DND-41 (cell line): Measurements from ENCODE around the gene ORC1.

Experiments
- ATAC-seq: fragments of 200-7000 bp; cut with Tn5 transposase; 3 replicates; pipeline ENCODE4 v1.9.1; 2021; ENCODE audit warnings: low read depth; ENCODE audit not compliant: insufficient read depth
- DNase-seq: peaks from one replicate; pipeline ENCODE4 v3.0.0-alpha.2; 2020
- H2AFZ ChIP-seq: 2 replicates; pipeline ENCODE4 v1.6.0; 2012; ENCODE audit warnings: low read depth, low read length
- H3K27ac ChIP-seq: 2 replicates; pipeline ENCODE4 v1.5.1; 2012; ENCODE audit warnings: low read length, inconsistent platforms
- H3K27me3 ChIP-seq: fragments of 200-600 bp; sonication (generic); 2 replicates; pipeline ENCODE4 v1.6.0; 2012; ENCODE audit warnings: low read length, mild to moderate bottlenecking, inconsistent platforms; ENCODE audit not compliant: insufficient read depth, poor library complexity
- H3K36me3 ChIP-seq: 2 replicates; pipeline ENCODE4 v1.5.1; 2012; ENCODE audit warnings: low read length, inconsistent platforms; ENCODE audit not compliant: insufficient read depth
- H3K4me1 ChIP-seq: 2 replicates; pipeline ENCODE4 v1.5.1; 2012; ENCODE audit warnings: mild to moderate bottlenecking, low read length; ENCODE audit not compliant: insufficient read depth
- H3K4me2 ChIP-seq: 2 replicates; pipeline ENCODE4 v1.6.0; 2012; ENCODE audit warnings: mild to moderate bottlenecking, moderate library complexity, low read length, inconsistent platforms; ENCODE audit not compliant: insufficient read depth
- H3K4me3 ChIP-seq, 2 experiments: fragments of 200-600 bp in 1 of 2; shearing (Covaris generic) in 1 of 2; 2 replicates each; pipeline ENCODE4 v1.5.1; 2012 to 2016; ENCODE audit warnings: inconsistent platforms in 2 of 2, low read length in 2 of 2, mild to moderate bottlenecking in 2 of 2, low read depth in 1 of 2, moderate library complexity in 1 of 2
- H3K79me2 ChIP-seq: 2 replicates; pipeline ENCODE4 v1.6.0; 2012; ENCODE audit warnings: low read length, inconsistent platforms; ENCODE audit not compliant: insufficient read depth
- H3K9ac ChIP-seq: 2 replicates; pipeline ENCODE4 v1.6.0; 2012; ENCODE audit warnings: low read depth, mild to moderate bottlenecking, inconsistent platforms, low read length, moderate library complexity
- H3K9me3 ChIP-seq: 2 replicates; pipeline ENCODE4 v1.5.1; 2012; ENCODE audit warnings: low read length, moderate library complexity, mild to moderate bottlenecking, inconsistent platforms; ENCODE audit not compliant: insufficient read depth, severe bottlenecking
- H4K20me1 ChIP-seq: 2 replicates; pipeline ENCODE4 v1.6.0; 2012; ENCODE audit warnings: low read length; ENCODE audit not compliant: insufficient read depth
- CTCF ChIP-seq: IDR thresholded peaks from 2 replicates; pipeline ENCODE4 v1.5.1; 2012; ENCODE audit warnings: borderline replicate concordance, low read length, moderate library complexity, mild to moderate bottlenecking; ENCODE audit not compliant: poor library complexity, severe bottlenecking; ENCODE audit errors: extremely low read depth
- EZH2 ChIP-seq: IDR thresholded peaks from 3 replicates; pipeline ENCODE4 v1.6.1; 2012; ENCODE audit warnings: borderline replicate concordance, low read depth, mild to moderate bottlenecking, moderate library complexity, low read length, inconsistent platforms; ENCODE audit not compliant: severe bottlenecking

ORC1 gene

GRCh38 chr1:52360595-52360968 lies 43.6 kb downstream of the ORC1 start:
- Histone ChIP-seq H3K79me2 (peaks cover 36% of the 10 kb centered on the region), H3K9ac (no peak overlapping the region), H3K27ac (no peak overlapping the region), H3K36me3 (peaks cover 87% of the 10 kb centered on the region), H3K4me3 (no peak overlapping the region), H3K27me3 (no peaks in the 10 kb centered on the region), H3K4me1 (peaks cover 30% of the 10 kb centered on the region), H4K20me1 (peaks cover 36% of the 10 kb centered on the region), H2AFZ (no peak overlapping the region), H3K9me3 (no peaks in the 10 kb centered on the region), H3K4me2 (no peak overlapping the region)
- no peak for DNase-seq
- no peak for TF ChIP-seq EZH2
- no peak for TF ChIP-seq CTCF
- no peak for ATAC-seq

GRCh38 chr1:52359676-52360594 lies 44.3 kb downstream of the ORC1 start:
- no peaks in the 10 kb centered on the region for H3K27me3 ChIP-seq
- peaks cover 36% of the 10 kb centered on the region for H4K20me1 ChIP-seq
- no peak for TF ChIP-seq CTCF
- no peak for TF ChIP-seq EZH2
- ATAC-seq: no peak
- no peak overlapping the region for H2AFZ ChIP-seq
- peaks cover 93% of the 10 kb centered on the region for H3K36me3 ChIP-seq
- H3K79me2 ChIP-seq: peaks cover 29% of the 10 kb centered on the region
- no peaks in the 10 kb centered on the region for H3K9me3 ChIP-seq
- H3K27ac ChIP-seq: no peak overlapping the region
- H3K4me1 ChIP-seq: peaks cover 26% of the 10 kb centered on the region
- H3K4me2 ChIP-seq: no peak overlapping the region
- no peak overlapping the region for H3K9ac ChIP-seq
- no peak for DNase-seq
- H3K4me3 ChIP-seq: no peak overlapping the region

DNA sequence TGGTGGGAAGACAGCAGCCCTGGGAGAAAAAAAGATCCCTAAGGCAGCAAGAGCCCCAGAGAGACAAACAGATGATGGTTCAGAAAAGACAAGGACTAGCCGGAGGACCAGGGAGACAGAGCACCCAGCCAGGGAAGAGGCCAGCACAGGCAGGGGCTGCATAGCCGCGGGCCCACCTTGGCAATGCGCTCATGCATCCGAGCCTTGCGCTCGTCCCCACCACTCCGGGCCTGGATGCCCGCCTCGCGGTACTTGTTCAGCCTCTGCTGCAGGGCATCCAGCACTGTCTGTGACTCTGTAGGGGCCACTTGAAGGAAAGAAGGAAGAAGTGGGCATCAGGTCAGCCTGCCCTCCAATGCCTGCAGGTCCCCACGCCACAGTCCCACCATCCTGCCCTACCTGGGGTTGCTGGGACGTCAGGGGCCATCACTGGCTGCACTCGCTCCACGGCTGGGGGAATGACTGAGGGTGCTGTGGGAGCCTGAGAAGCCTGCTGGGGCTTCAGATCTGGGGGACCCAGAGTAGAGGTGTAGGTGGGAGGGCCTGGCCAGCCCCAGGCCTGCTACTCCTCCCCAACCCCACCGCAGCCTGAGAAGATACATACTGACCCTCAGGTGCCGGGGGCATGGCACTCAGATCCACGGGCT lies 45.2 kb downstream of the ORC1 start:
- no peak for ATAC-seq
- H3K9me3 ChIP-seq: no peaks in the 10 kb centered on the region
- no peak overlapping the region for H3K27ac ChIP-seq
- peaks cover 16% of the 10 kb centered on the region for H3K4me1 ChIP-seq
- no peak for DNase-seq
- peaks cover 19% of the 10 kb centered on the region for H3K79me2 ChIP-seq
- H4K20me1 ChIP-seq: peaks cover 33% of the 10 kb centered on the region
- H3K27me3 ChIP-seq: no peaks in the 10 kb centered on the region
- no peak overlapping the region for H3K4me3 ChIP-seq
- H2AFZ ChIP-seq: no peak overlapping the region
- no peak overlapping the region for H3K4me2 ChIP-seq
- H3K9ac ChIP-seq: no peak overlapping the region
- H3K36me3 ChIP-seq: peaks cover 96% of the 10 kb centered on the region
- TF ChIP-seq CTCF (no peak), EZH2 (no peak)
